Ovary (tissue), 3 donors: ENCODE measurements around the gene ABHD17A.

Experiments used
- CTCF ChIP-seq, 3 donors: fragments of 450-650 bp in 2 of 3; fragments of 200-600 bp in 1 of 3; IDR thresholded peaks; one replicate each; pipeline versions ENCODE4 v1.5.1 to v1.8.0; 2016 to 2022; ENCODE audit warnings: antibody characterized with exemption in 3 of 3, mild to moderate bottlenecking in 1 of 3
- POLR2A ChIP-seq: fragments of 450-650 bp; IDR thresholded peaks from one replicate; pipeline ENCODE4 v1.6.1; 2017; ENCODE audit warnings: antibody characterized with exemption, mild to moderate bottlenecking, moderate library complexity
- donor health status: DM: no; HTN: no; CAD: no.

- no peak for TF ChIP-seq CTCF (IDR thresholded peaks at IDR 0.05)
- no peak for TF ChIP-seq POLR2A
Observed at GRCh38 chr19:1921825-1922224, 36.5 kb upstream of the ABHD17A start.
